HepG2 (cell line): Measurements from ENCODE around the gene ANKS4B. TPM values are rescaled to one million over a fixed set of nuclear protein-coding genes. Genes with fewer than 3 reads are reported as not detected.

Experiments
- ATAD3A ChIP-seq: sonication (generic); formaldehyde crosslinking; IDR thresholded peaks from 2 replicates; pipeline ENCODE4 v1.4.0; 2020; ENCODE audit warnings: missing genetic modification reagents
- BCL6 ChIP-seq: IDR thresholded peaks from 2 replicates; pipeline ENCODE4 v1.6.1; 2016; ENCODE audit warnings: missing genetic modification reagents, missing compliant biosample characterization
- DMTF1 ChIP-seq: sonication (generic); formaldehyde crosslinking; IDR thresholded peaks from 2 replicates; pipeline ENCODE4 v1.4.0; 2020; ENCODE audit warnings: mild to moderate bottlenecking, missing genetic modification reagents
- FUBP1 ChIP-seq: sonication (generic); formaldehyde crosslinking; IDR thresholded peaks from 2 replicates; pipeline ENCODE4 v1.5.1; 2020; ENCODE audit warnings: missing genetic modification reagents, mild to moderate bottlenecking, borderline replicate concordance
- HINFP ChIP-seq: sonication (generic); formaldehyde crosslinking; IDR thresholded peaks from 2 replicates; pipeline ENCODE4 v1.4.0; 2020; ENCODE audit warnings: low read depth, mild to moderate bottlenecking, missing genetic modification reagents
- MATR3 ChIP-seq: sonication (generic); formaldehyde crosslinking; IDR thresholded peaks from 2 replicates; pipeline ENCODE4 v1.4.0; 2020; ENCODE audit warnings: missing genetic modification reagents
- NFKBIZ ChIP-seq: IDR thresholded peaks from 2 replicates; pipeline ENCODE4 v1.6.1; 2018; ENCODE audit warnings: missing genetic modification reagents, missing compliant biosample characterization
- NFYC ChIP-seq: IDR thresholded peaks from 2 replicates; pipeline ENCODE4 v1.6.1; 2016; ENCODE audit warnings: missing genetic modification reagents, missing compliant biosample characterization
- PCBP1 ChIP-seq: fragments of 200-400 bp; formaldehyde crosslinking; IDR thresholded peaks from 2 replicates; pipeline ENCODE4 v1.6.1; 2017; ENCODE audit warnings: mild to moderate bottlenecking, low read depth, low read length, borderline replicate concordance
- RFX5 ChIP-seq: IDR thresholded peaks from 2 replicates; pipeline ENCODE4 v1.6.1; 2011; ENCODE audit warnings: low read depth, low read length, improper control_type of control experiment
- RORA ChIP-seq: sonication (generic); formaldehyde crosslinking; IDR thresholded peaks from 2 replicates; pipeline ENCODE4 v1.5.0; 2020; ENCODE audit warnings: mild to moderate bottlenecking, missing genetic modification reagents, moderate library complexity
- SCMH1 ChIP-seq: sonication (generic); formaldehyde crosslinking; IDR thresholded peaks from 2 replicates; pipeline ENCODE4 v1.9.0; 2021; ENCODE audit warnings: missing genetic modification reagents, mild to moderate bottlenecking, borderline replicate concordance
- SP1 ChIP-seq, 2 experiments: fragments of 450-650 bp in 1 of 2; sonication (generic) in 1 of 2; formaldehyde crosslinking in 1 of 2; IDR thresholded peaks; 2 replicates each; pipeline versions ENCODE4 v1.4.0 to v1.6.1; 2016 to 2020; ENCODE audit warnings: missing genetic modification reagents in 1 of 2
- STAT6 ChIP-seq: sonication (generic); formaldehyde crosslinking; IDR thresholded peaks from 2 replicates; pipeline ENCODE4 v1.4.0; 2020; ENCODE audit warnings: missing genetic modification reagents, mild to moderate bottlenecking, borderline replicate concordance
- ZEB1 ChIP-seq: IDR thresholded peaks from 2 replicates; pipeline ENCODE4 v1.6.1; 2012; ENCODE audit warnings: mild to moderate bottlenecking, low read depth, inconsistent platforms; ENCODE audit not compliant: insufficient replicate concordance
- ZNF101 ChIP-seq: sonication (generic); formaldehyde crosslinking; IDR thresholded peaks from 2 replicates; pipeline ENCODE4 v1.4.0; 2020; ENCODE audit warnings: mild to moderate bottlenecking, low read depth, missing genetic modification reagents, borderline replicate concordance
- ZNF124 ChIP-seq: sonication (generic); formaldehyde crosslinking; IDR thresholded peaks from 2 replicates; pipeline ENCODE4 v1.4.0; 2020; ENCODE audit warnings: missing genetic modification reagents
- ZNF205 ChIP-seq: IDR thresholded peaks from 2 replicates; pipeline ENCODE4 v1.6.1; 2018; ENCODE audit warnings: missing biosample characterization, missing genetic modification reagents
- ZNF33B ChIP-seq: sonication (generic); formaldehyde crosslinking; IDR thresholded peaks from 2 replicates; pipeline ENCODE4 v1.5.1; 2020; ENCODE audit warnings: mild to moderate bottlenecking, missing genetic modification reagents
- ZNF670 ChIP-seq: sonication (generic); formaldehyde crosslinking; IDR thresholded peaks from 2 replicates; pipeline ENCODE4 v1.8.0; 2022; ENCODE audit warnings: mild to moderate bottlenecking, missing genetic modification reagents, borderline replicate concordance
- ZNF816 ChIP-seq: sonication (generic); formaldehyde crosslinking; IDR thresholded peaks from 2 replicates; pipeline ENCODE4 v1.8.0; 2022; ENCODE audit warnings: missing genetic modification reagents, mild to moderate bottlenecking, borderline replicate concordance
- ZSCAN22 ChIP-seq: sonication (generic); formaldehyde crosslinking; IDR thresholded peaks from 2 replicates; pipeline ENCODE4 v1.4.0; 2020; ENCODE audit warnings: mild to moderate bottlenecking, missing genetic modification reagents
- ZSCAN30 ChIP-seq: sonication (generic); formaldehyde crosslinking; IDR thresholded peaks from 2 replicates; pipeline ENCODE4 v1.5.0; 2020; ENCODE audit warnings: mild to moderate bottlenecking, missing genetic modification reagents
- ZSCAN31 ChIP-seq: sonication (generic); formaldehyde crosslinking; IDR thresholded peaks from 2 replicates; pipeline ENCODE4 v1.5.0; 2020; ENCODE audit warnings: low read depth, mild to moderate bottlenecking, missing genetic modification reagents
- polyA plus RNA-seq, 8 experiments: library from polyadenylated mRNA; depleted of rRNA in 3 of 8; stranded (reverse) in 7 of 8; unstranded in 1 of 8; fragments of >200 nt; fragmentation: Illumina TruSeq in 4 of 8; extraction: Trizol in 4 of 8; gene quantifications; 2 replicates each; pipeline versions ENCODE4 v1.2.1 to v1.2.3, GENCODE V29; 2011 to 2016; ENCODE audit warnings: low read depth in 4 of 8, missing spikeins in 1 of 8, mixed read lengths in 1 of 8; ENCODE audit not compliant: insufficient read depth in 1 of 8
- total RNA-seq, 5 experiments: library from RNA; depleted of rRNA; stranded (reverse); fragments of >200 nt; fragmentation: Illumina TruSeq; extraction: Trizol; gene quantifications; 2 replicates each; pipeline ENCODE4 v1.2.3, GENCODE V29; 2016; ENCODE audit warnings: low read depth in 1 of 5

The ANKS4B gene
- total and polyA plus RNA-seq, 2 of the 13 experiments (the other 11 are each of a cell fraction or from before 2014, with no cell fraction given): 6.5 to 30.0 TPM

- TF ChIP-seq BCL6 (CRISPR knock-in tag) (no peak), HINFP (no peak), ZNF816 (CRISPR knock-in tag) (peak; percentile 17; the same call in 1 of the 2 replicates), ZNF670 (CRISPR knock-in tag) (0 out of 2 replicates have a peak, but pooled peaks have one; percentile 30), RORA (CRISPR knock-in tag) (no peak), ZSCAN22 (CRISPR knock-in tag) (no peak), ZNF124 (no peak), SCMH1 (no peak), NFKBIZ (CRISPR knock-in tag) (no peak), ZEB1 (no peak), DMTF1 (CRISPR knock-in tag) (no peak), ATAD3A (CRISPR knock-in tag) (no peak), PCBP1 (no peak), SP1 (IDR thresholded peaks at IDR 0.05) (no peak), SP1 (CRISPR knock-in tag; IDR thresholded peaks at IDR 0.05) (no peak), ZNF205 (CRISPR knock-in tag) (0 out of 2 replicates have a peak, but pooled peaks have one; percentile 28), RFX5 (peak; percentile 80), STAT6 (CRISPR knock-in tag) (no peak), ZSCAN31 (CRISPR knock-in tag) (no peak), FUBP1 (CRISPR knock-in tag) (no peak), ZNF101 (CRISPR knock-in tag) (no peak), ZSCAN30 (CRISPR knock-in tag) (no peak), ZNF33B (no peak), MATR3 (CRISPR knock-in tag) (no peak), NFYC (CRISPR knock-in tag) (no peak)
These were observed 47.2 kb upstream of the ANKS4B start (continued) for GRCh38 chr16:21186326-21186691.
